Erythroblast (primary cell): Measurements from ENCODE around the gene RNF217.

ENCODE experiments used
- GATA1 ChIP-seq: IDR thresholded peaks from 2 replicates; pipeline ENCODE4 v1.6.1; 2011; ENCODE audit warnings: low read depth, mild to moderate bottlenecking, control low read depth, low read length, moderate library complexity
- POLR2A ChIP-seq: IDR thresholded peaks from 2 replicates; pipeline ENCODE4 v1.6.1; 2011; ENCODE audit warnings: mild to moderate bottlenecking, low read length

DNA sequence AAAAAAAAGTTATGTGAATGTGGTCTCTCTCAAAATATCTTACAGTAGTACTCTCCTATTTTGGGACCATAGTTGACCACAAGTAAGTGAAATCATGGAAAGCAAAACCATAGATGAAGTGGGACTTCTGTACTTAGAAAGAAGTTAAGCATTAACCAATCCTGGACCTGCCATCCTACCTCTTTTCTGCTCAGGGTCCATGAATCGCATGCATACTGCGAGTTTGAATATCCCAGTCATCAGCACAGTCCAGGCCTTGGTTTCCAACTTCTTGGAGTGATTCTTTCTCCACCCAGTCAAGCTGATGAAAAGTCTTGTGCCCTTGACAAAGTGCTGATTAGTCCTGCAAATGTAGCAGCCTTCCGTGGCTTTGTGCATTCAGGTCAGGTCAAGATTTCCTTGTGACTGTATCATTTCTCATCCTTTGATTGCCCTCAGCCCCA is 46.0 kb downstream of the RNF217 start:
- no peak for TF ChIP-seq POLR2A
- no peak for TF ChIP-seq GATA1
